Psoas muscle (tissue), 8 donors: ENCODE data around the gene ANK2. TPM values are rescaled to one million over a fixed set of nuclear protein-coding genes. Genes with fewer than 3 reads are reported as not detected.

ENCODE experiments used
- ATAC-seq, 4 donors: fragments of 200-7000 bp; cut with Tn5 transposase; one replicate each; pipeline ENCODE4 v1.9.1; 2020; ENCODE audit warnings: moderate library complexity in 3 of 4, mild to moderate bottlenecking in 2 of 4
- DNase-seq, 2 donors: peaks; one replicate each; pipeline ENCODE4 v3.0.0-alpha.2; 2020
- H3K27ac ChIP-seq: fragments of 200-600 bp; one replicate; pipeline ENCODE4 v1.8.0; 2022
- H3K27me3 ChIP-seq, 3 donors: fragments of 200-600 bp in 1 of 3; one replicate each; pipeline versions ENCODE4 v1.6.1 to v1.8.0; 2013 to 2022; ENCODE audit warnings: low read length in 2 of 3, mild to moderate bottlenecking in 2 of 3, moderate library complexity in 1 of 3; ENCODE audit not compliant: insufficient read depth in 3 of 3
- H3K36me3 ChIP-seq, 2 donors: fragments of 200-600 bp in 1 of 2; one replicate each; pipeline versions ENCODE4 v1.6.1 to v1.8.0; 2013 to 2022; ENCODE audit warnings: low read depth in 1 of 2, mild to moderate bottlenecking in 1 of 2, moderate library complexity in 1 of 2; ENCODE audit not compliant: insufficient read depth in 1 of 2
- H3K4me1 ChIP-seq: fragments of 200-600 bp; one replicate; pipeline ENCODE4 v1.8.0; 2022
- H3K4me3 ChIP-seq: fragments of 200-600 bp; one replicate; pipeline ENCODE4 v1.8.0; 2022; ENCODE audit warnings: mild to moderate bottlenecking
- H3K9me3 ChIP-seq: fragments of 200-600 bp; one replicate; pipeline ENCODE4 v1.8.0; 2022
- CTCF ChIP-seq: fragments of 200-600 bp; IDR thresholded peaks from one replicate; pipeline ENCODE4 v1.8.0; 2022; ENCODE audit warnings: antibody characterized with exemption
- WGBS, 3 donors: extraction: QIAGEN DNeasy Blood & Tissue Kit; methylation state at CpG; one replicate each; pipeline versions ENCODE4 v1.1.6 to v1.1.7; 2013; 5-methylcytosine and 5-hydroxymethylcytosine counted together
- intact Hi-C, 2 donors: fragments of 100-400 bp; cut with DNase I; formaldehyde crosslinking; loops; one replicate each; pipeline versions ENCODE4 v1.11.0 to v1.14.2; 2022
- polyA plus RNA-seq, 3 donors: library from polyadenylated mRNA; stranded (reverse); fragments of 200-250 nt; gene quantifications; one replicate each; pipeline ENCODE4 v1.2.3, GENCODE V29; 2013
- total RNA-seq, 4 donors: library from RNA; stranded (reverse); fragmentation: NEBNext Ultra II Directional in 2 of 4; extraction: Animal tissue kit (Norgen Biotek cat#: 25700) in 2 of 4; gene quantifications; one replicate each; pipeline versions ENCODE4 v1.2.1 to v1.2.4, GENCODE V29; 2021 to 2023
- donor health status: healthy with polysubstance abuse.
- donor health status: DM: no; HTN: no; CAD: no; lungs with moderate emphysema.
- donor health status: Bipolar disorder and iron deficiency.
- donor health status: healthy.
- donor health status: DM: yes; HTN: yes; CAD: no.
- donor health status: DM: no; HTN: no; CAD: no.
- donor health status: DM: no; HTN: no; CAD: no.
- donor health status: DM: yes; HTN: yes; CAD: no.

ANK2 gene
- total and polyA plus RNA-seq, 7 donors: 14.1 to 153 (median 78.5) TPM

- DNase-seq (no peak), ATAC-seq (no peak)
- H3K27me3 ChIP-seq: no peaks in the 10 kb centered on the region
- intact Hi-C loops: no loop called here
- H3K27ac ChIP-seq: no peak overlapping the region
- WGBS, 3 donors: 83 to 88% (median 84%) methylated on average over 4 of the region's 4 CpGs
- H3K4me3 ChIP-seq: no peak overlapping the region
- no peaks in the 10 kb centered on the region for H3K4me1 ChIP-seq
- TF ChIP-seq CTCF: no peak
- H3K9me3 ChIP-seq: no peaks in the 10 kb centered on the region
- peaks cover 0 to 54% of the 10 kb centered on the region in 2 donors for H3K36me3 ChIP-seq
These were observed 211.2 kb downstream of the ANK2 start for GRCh38 chr4:113260688-113261087.

- DNase-seq: no peak
These were observed 213.8 kb downstream of the ANK2 start for GRCh38 chr4:113263274-113263673.

GRCh38 chr4:113270520-113271319 lies 221.3 kb downstream of the ANK2 start:
- no peaks in the 10 kb centered on the region for H3K9me3 ChIP-seq
- H3K27me3 ChIP-seq: no peaks in the 10 kb centered on the region
- no peak for DNase-seq
- no peak overlapping the region for H3K4me3 ChIP-seq
- H3K36me3 ChIP-seq: peaks cover 0 to 8% of the 10 kb centered on the region in 2 donors
- H3K4me1 ChIP-seq: no peaks in the 10 kb centered on the region
- no peak overlapping the region for H3K27ac ChIP-seq
- WGBS, 3 donors: 88 to 90% (median 90%) methylated on average over 7 of the region's 7 CpGs
- no peak for ATAC-seq
- intact Hi-C loops: no loop called here
- TF ChIP-seq CTCF: no peak

More at GRCh38 chr4:113263274-113263673, 213.8 kb downstream of the ANK2 start:
- intact Hi-C loops: no loop called here
- H3K27ac ChIP-seq: no peak overlapping the region
- no peak for TF ChIP-seq CTCF
- 89 to 95% (median 90%) methylated on average over 1 of the region's 1 CpG for WGBS, 3 donors
- no peaks in the 10 kb centered on the region for H3K27me3 ChIP-seq
- no peak for ATAC-seq
- H3K36me3 ChIP-seq: peaks cover 0 to 28% of the 10 kb centered on the region in 2 donors
- H3K9me3 ChIP-seq: no peaks in the 10 kb centered on the region
- no peaks in the 10 kb centered on the region for H3K4me1 ChIP-seq
- no peak overlapping the region for H3K4me3 ChIP-seq

- Histone ChIP-seq H3K4me3 (no peak overlapping the region), H3K9me3 (no peaks in the 10 kb centered on the region), H3K27ac (no peak overlapping the region), H3K4me1 (no peaks in the 10 kb centered on the region), H3K36me3 (peaks cover 4 to 8% of the 10 kb centered on the region in 2 donors), H3K27me3 (no peaks in the 10 kb centered on the region)
- intact Hi-C loops: no loop called here
- no peak for ATAC-seq
- no peak for TF ChIP-seq CTCF
- DNase-seq: no peak
These were observed 223.1 kb downstream of the ANK2 start for GRCh38 chr4:113272523-113272922.
